ENCODE measurements around the gene LAYN.

Gene LAYN

DNA sequence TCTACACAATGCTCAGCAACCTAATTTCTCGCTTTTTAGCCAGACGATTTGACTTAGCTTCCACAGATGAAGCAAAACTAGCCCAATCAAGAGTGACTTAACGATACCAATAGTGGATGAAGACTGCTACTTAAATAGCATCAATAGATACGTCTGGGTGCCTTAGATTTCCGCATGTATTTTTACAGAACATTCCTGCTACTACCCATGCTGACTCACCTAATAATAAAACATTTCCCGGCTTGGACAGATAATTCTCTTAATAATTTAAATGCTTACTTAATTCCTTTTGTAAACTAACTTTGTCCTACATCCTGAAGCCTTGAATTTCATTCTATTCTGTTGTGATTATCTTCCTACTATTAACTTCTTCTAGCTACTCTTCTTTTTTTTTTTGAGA, 5.2 kb upstream of the LAYN start:
- TF ChIP-seq, protein P1, sequence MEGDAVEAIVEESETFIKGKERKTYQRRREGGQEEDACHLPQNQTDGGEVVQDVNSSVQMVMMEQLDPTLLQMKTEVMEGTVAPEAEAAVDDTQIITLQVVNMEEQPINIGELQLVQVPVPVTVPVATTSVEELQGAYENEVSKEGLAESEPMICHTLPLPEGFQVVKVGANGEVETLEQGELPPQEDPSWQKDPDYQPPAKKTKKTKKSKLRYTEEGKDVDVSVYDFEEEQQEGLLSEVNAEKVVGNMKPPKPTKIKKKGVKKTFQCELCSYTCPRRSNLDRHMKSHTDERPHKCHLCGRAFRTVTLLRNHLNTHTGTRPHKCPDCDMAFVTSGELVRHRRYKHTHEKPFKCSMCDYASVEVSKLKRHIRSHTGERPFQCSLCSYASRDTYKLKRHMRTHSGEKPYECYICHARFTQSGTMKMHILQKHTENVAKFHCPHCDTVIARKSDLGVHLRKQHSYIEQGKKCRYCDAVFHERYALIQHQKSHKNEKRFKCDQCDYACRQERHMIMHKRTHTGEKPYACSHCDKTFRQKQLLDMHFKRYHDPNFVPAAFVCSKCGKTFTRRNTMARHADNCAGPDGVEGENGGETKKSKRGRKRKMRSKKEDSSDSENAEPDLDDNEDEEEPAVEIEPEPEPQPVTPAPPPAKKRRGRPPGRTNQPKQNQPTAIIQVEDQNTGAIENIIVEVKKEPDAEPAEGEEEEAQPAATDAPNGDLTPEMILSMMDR (conservative IDR thresholded peaks at IDR 0.05; ENCODE audit: low read depth): no peak
- ChIA-PET CTCF (no interaction called here), POLR2A (ENCODE audit: low non-redundant PET) (no interaction called here)
- no peak for DNase-seq (ENCODE audit: low spot score)
- H3K27ac ChIP-seq: no peak overlapping the region

DNA sequence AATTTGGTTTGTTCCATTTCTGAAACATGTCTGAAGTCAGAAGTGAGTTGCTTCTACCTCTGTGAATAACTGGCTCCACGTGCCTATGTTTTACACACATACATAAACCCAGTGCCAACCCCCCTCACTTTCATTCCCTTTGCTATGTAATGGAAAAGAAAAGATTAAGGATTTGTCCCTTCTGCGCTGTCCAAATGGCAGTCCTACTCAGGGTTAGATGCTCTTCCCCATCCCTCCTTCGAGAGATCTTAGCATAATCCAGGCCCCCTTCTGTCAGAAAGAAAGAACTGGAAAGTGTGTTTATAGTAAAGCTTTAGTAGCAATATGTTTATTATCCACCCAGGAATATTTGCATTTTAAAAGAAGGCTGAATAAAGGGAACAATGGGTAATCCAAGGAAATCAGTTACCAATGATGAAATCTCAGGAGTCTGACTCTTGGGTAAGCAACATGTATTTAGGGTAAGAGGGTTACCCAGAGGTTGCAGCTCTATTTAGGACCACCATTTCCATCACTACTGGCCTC, 3.1 kb upstream of the LAYN start:
- POLR2A ChIA-PET (ENCODE audit: low non-redundant PET): no interaction called here
- TF ChIP-seq, protein P1 (conservative IDR thresholded peaks at IDR 0.05; ENCODE audit: low read depth): no peak
- CTCF ChIA-PET: no interaction called here
- no peak for DNase-seq (ENCODE audit: low spot score)
- H3K27ac ChIP-seq: no peak overlapping the region

DNA sequence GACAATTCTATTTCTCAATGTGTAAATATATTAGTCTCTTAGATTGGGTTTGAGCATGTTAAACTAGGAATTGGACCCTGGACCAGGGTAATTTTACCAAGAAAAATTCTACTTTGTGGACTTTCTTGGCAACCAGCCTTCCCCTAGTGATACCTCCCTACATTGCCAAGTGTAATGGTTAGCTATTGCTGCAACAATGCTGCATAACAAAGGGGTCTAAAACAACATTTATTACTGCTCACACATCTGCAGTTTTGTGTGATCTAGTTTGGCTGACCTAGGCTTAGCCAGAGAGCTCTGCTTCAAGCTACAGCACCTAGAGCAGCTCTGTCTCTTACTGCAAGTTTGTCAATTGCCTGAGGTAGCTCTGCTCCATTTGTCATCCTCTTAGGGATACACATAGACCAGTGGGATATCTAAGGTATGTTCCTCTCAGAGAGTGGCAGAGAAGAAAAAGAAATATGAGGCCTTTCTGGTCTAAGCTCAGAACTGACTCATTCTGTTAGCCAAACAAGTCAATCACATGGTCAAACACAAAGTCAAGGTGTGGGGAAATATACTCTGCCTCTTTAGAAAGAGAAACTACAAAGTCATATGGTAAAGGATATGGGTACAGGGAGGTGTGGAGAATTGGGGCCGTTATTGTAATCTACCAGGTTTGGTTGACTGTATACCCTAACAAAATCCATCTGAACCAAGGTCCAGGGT, 2.0 kb upstream of the LAYN start:
- ChIA-PET CTCF (interaction anchor here (0.7 kb wide), 1 partner anchor 1598 kb away, joined by 4 read pairs; no protein-coding TSS in a partner anchor), POLR2A (ENCODE audit: low non-redundant PET) (no interaction called here)
- H3K27ac ChIP-seq: no peak overlapping the region
- TF ChIP-seq, protein P1 (conservative IDR thresholded peaks at IDR 0.05; ENCODE audit: low read depth): no peak
- DNase-seq (ENCODE audit: low spot score): no peak

DNA sequence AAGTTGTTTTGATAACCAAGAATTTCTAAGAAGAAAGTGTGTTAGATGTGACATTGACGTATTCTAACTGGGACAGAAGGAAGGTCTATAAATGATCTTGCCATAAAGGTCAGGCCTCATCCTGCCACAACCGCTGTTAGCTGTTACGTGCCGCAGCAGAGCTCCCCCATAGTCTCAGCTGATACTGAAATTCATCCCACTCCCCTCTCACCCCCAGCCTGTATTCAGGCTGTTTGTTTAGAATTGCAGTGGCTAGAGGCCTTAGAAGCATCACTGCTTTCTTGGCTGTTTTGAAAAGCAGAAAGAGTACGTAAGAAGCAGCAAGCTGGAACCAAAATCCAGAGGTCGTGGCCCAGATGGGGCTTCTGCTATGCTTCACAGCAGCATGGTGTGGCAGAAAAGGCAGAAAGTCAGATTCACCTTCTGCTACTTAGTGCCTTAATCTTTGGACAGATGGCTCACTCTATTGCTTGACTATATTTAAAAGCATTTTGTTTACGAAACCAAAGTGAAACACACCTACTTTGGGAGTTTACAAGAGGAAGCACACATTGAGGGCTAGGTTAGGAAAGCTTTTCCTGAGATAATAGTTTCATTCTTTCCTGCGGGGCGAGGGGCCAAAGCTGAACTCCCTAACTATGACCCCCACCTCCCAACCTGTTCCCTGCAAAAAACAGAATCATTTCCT, 950 bp upstream of the LAYN start:
- DNase-seq (ENCODE audit: low spot score): no peak
- POLR2A ChIA-PET (ENCODE audit: low non-redundant PET): no interaction called here

DNA sequence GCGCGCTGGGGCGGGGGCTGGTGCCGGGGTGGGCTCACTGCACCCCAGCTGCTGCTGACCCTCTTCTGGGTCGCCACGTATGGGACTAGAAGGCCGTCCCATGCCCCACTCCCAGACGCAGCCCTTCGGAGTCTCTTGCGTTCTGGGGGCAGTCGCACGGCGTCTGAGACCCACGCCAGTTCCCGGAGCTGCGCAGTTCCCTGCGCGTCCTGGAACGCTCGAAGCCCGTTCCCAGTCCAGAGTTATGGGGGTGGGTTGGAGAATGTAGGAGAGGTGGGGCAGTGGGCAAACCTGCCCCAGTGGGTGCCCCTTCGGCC, 375 bp downstream of the LAYN start:
- DNase-seq (ENCODE audit: low spot score): no peak
- ChIA-PET CTCF (interaction anchor here (0.9 kb wide), 1 partner anchor 14 kb away, joined by 3 read pairs; no protein-coding TSS in a partner anchor), POLR2A (ENCODE audit: low non-redundant PET) (no interaction called here)
- TF ChIP-seq, protein P1 (conservative IDR thresholded peaks at IDR 0.05; ENCODE audit: low read depth): no peak
- H3K27ac ChIP-seq: no peak overlapping the region

More for the DNA sequence above, 950 bp upstream of the LAYN start:
- no peak overlapping the region for H3K27ac ChIP-seq
- TF ChIP-seq, protein P1 (conservative IDR thresholded peaks at IDR 0.05; ENCODE audit: low read depth): no peak
- CTCF ChIA-PET: no interaction called here

DNA sequence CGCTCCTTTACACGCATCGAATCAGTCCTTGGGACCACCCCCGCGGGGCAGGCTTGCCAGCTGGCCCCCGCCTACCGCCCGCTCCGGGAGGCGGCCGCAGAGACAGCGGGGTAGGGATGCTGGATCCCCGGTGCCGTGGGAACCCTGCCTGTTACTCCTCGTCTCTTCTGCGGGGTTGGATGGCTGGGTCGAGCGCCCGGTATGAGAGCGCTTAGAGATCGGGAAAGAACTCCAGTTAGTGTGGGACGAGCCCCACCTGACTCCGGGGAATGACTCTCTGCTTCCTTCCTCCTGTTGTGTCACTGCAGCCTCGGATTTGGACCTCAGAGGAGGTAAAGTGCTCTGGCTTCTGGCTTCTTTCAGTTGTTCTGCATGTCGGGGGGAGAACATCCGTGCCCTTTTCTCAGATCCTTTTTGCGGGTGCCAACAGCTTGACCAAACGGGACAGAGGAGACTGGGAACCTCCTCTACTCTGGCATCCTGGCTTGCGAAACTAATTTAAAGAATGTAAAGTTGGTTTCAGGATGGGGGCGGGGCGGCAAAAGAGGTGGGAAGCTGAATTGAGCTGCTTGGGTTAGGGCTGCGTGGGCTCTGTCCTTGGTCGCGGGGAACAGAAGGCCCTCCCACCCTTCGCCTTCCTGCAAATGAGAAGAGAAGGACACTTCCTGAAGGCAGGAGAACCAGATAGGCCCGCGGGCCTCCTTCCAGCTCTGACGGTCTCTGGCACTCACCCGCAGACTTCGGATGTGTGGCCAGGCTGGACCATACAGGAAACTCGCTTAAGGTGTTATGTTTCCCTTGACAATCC, 938 bp downstream of the LAYN start:
- ChIA-PET POLR2A (ENCODE audit: low non-redundant PET) (no interaction called here), CTCF (interaction anchor here (0.6 to 0.9 kb wide), 2 partner anchors 14 to 20 kb away, joined by 3 read pairs; no protein-coding TSS in a partner anchor)
- TF ChIP-seq, protein P1 (conservative IDR thresholded peaks at IDR 0.05; ENCODE audit: low read depth): no peak
- no peak for DNase-seq (ENCODE audit: low spot score)
- no peak overlapping the region for H3K27ac ChIP-seq
